T-helper 2 cell treated with Interferon-gamma antibody and Interleukin-4, amounts not matched to agents 100 ng/mL and 5 ng/mL, for 36 hours (primary cell): Measurements from ENCODE around the gene RHCE. TPM values are rescaled to one million over a fixed set of nuclear protein-coding genes. Genes with fewer than 3 reads are reported as not detected.
"Not testable (repeated sequence)": the region's sequence is repeated elsewhere in the genome, so short reads cannot be mapped to it uniquely, and the experiment has no call there.

Experiments used
- intact Hi-C: fragments of 100-400 bp; cut with micrococcal nuclease; formaldehyde crosslinking; loops from one replicate; pipeline ENCODE4 v1.15.1; 2023
- total RNA-seq: library from RNA; stranded (reverse); gene quantifications from 2 replicates; pipeline ENCODE4 v1.2.3, GENCODE V29; 2022

The RHCE gene
- total RNA-seq, 1 donor from 2014 or later: not detected

- intact Hi-C loops: loop anchor here (5.0 to 10.0 kb wide), 5 partner anchors 34 to 1039 kb away; partner anchors contain the start of genes HMGN2, PAFAH2 and SRRM1
Observed at GRCh38 chr1:25433389-25434186, 13.0 kb upstream of the RHCE start.

GRCh38 chr1:25432749-25433388 lies 12.2 kb upstream of the RHCE start:
- intact Hi-C loops: loop anchor here (5.0 to 10.0 kb wide), 5 partner anchors 34 to 1039 kb away; partner anchors contain the start of genes HMGN2, PAFAH2 and SRRM1

GRCh38 chr1:25431955-25432719 lies 11.5 kb upstream of the RHCE start:
- intact Hi-C loops: loop anchor here (2.0 to 10.0 kb wide), 8 partner anchors 15 to 1040 kb away; partner anchors contain the start of genes HMGN2, PAFAH2, SRRM1 and TMEM50A

DNA sequence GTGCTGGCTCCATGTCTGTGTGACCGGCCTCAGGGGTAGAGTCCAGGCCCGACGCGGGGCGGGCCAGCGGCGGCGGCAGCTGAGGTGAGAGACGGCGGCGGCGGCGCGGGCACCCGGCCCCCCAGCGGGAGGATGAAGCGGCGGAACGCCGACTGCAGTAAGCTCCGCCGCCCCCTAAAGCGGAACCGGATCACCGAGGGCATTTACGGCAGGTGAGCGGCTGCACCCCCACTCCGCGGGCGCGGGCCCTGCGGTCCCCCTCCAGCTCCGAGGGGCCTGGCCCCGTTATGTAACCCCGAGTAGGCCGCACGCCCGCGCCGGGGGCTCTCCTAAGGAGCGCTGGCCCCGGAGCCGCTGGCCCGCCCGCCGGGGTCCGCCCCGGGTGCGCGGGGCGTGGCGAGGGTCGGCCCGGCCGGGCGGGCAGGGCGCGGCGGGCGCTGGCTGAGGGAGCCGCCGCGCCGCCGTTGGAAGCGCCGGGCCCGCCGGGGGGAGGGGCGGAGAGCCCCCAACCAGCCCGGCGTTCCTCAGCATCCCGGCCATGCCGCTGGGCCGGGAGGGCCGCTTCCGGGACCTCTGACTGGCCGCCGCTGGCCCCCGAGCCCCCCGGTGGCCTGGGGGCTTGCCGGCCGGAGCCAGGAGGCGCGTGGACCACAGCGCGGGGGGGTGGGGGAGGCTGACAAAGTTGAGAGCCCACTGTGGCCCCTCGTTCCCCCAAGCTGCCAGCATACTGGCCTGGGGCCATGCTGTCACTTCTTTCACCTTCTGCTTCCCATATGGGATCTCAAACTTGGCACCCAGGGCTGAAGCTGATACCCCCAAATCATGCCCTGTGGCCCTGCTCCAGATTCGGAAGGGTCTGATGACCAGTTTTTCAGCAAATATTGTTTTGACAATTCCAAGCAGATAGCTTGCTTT lies 10.6 kb upstream of the RHCE start:
- intact Hi-C loops: loop anchor here (2.0 to 10.0 kb wide), 8 partner anchors 16 to 1041 kb away; partner anchors contain the start of genes HMGN2, PAFAH2, SRRM1 and TMEM50A

DNA sequence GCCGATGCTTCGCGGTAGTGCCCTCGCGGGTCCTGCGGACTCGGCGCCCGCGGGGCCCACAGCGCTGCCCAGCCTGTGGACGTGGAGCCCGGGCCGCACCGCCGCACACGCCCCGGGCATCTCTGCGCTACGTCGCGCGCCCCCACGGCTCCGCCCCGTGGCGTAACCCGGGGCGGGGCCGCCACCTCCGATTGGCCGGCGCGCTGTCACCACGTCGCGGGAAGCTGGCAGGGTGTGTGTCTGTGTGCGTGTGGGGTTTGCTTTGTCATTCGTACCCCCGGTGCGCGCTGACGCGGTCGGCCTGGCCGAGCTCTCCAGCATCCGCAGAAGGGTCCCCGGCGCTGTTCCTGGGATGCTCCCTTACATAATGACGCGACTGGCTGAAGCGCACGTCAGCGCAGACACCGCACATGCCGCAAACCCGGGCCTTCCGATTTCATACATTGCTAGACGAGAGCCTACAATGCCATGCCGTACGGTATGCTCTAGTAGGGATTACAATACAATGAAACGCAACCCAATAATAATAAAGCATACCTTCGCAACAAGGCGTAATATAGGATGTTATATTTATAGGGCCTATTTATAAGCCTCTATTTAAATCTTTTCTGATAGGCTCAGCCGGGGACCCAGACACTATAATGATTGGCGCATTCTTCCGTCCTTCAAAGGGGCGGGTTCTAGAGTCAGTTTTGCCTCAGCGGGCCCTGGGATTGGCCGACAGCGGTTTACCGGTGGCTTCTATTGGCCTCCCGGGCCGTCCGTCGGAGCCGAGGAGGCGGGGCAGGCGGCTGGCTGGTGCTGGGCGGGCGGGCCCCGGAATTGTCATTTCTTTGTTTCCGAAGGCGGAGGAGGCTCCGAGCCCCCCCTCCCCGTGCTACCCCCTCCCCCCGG lies 9.7 kb upstream of the RHCE start, which contains the start of gene MACO1:
Gene MACO1, plus strand, starts transcription at position 825 of the 894 bp plus-strand sequence. CDS start 202 bp downstream, outside the sequence.
- intact Hi-C loops: loop anchor here (2.0 to 10.0 kb wide), 8 partner anchors 16 to 1042 kb away; partner anchors contain the start of genes HMGN2, PAFAH2, SRRM1 and TMEM50A

- intact Hi-C loops: no loop called here
Observed at GRCh38 chr1:25428475-25429166, 8.0 kb upstream of the RHCE start.

DNA sequence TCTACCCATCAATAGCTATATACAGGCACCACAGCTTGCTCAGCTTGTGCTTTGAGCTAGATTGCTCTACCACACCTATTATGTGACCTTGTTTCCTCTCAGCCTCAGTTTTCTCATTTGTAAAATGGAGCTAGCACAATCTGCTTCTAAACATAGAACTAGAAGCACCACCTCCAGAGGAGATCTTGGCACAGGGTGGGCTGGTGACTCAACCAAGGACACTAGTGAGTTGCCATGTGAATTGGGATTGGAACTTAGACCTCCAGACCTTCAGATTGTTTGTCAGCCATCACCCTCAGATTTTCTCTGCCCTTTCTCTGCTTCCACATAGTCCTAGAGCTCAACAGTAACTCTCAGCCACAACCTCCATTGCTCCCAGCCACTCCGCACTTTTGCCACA lies 7.1 kb upstream of the RHCE start:
- intact Hi-C loops: no loop called here

- intact Hi-C loops: no loop called here
Observed at GRCh38 chr1:25425098-25426085, 4.8 kb upstream of the RHCE start.

DNA sequence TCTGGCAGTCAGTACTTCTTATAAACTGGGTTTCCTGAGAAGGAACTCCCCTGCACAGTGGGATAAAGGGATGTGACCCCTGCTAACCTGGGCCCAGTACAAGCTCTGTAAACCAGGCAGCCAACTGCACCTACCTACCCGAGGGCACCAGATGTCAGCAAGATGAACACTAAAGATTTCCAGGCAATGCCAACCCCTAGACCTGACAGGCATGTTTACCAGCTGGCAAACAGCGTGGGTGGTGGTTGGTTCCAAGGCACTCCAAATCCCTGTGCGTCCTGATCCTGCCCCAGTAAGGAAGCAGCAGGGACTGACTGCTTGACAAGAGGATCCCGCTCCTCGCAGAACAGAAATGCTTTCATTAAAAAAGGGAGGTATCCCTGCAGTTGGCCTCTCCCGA lies 2.6 kb upstream of the RHCE start:
- intact Hi-C loops: not testable (repeated sequence)

DNA sequence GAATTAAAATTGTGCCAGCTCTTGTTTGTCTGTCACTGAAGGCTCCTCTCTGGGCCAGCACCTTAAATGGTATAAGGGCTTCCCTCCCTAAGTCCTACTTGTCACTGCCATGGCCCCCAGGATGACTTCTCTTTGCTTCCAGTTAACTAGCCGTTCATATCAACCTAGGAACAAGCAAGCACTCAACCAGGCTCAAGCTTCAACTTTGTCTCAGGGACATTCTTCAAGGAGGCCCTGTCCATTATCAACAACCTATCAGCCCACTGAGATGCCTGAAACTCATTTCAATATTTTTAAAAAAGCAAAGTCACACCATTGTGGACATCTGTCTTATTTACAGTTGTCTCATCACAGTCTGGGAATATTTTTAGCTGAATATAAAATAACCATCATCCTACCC lies 1.3 kb downstream of the RHCE start:
- intact Hi-C loops: not testable (repeated sequence)

GRCh38 chr1:25417280-25417679 lies 3.3 kb downstream of the RHCE start:
- intact Hi-C loops: not testable (repeated sequence)

DNA sequence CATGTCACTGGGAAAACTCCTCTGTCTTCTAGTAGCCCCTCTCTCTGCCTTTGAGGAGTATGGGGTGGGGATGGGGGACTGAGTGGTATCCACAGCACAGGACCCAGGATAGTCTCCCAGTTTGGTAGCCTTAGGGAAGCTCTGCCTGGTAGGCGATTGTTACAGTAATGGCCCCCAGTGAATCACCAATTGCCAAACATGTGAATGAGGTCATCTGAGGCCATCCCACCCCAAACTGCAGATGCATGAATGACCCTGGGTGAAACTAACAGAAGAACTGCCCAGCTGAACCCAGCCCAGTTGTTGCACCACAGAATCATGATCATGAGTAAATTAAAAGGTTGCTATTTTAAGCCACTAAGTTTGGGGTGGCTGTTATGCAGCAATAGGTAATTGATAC lies 6.0 kb downstream of the RHCE start:
- intact Hi-C loops: not testable (repeated sequence)

DNA sequence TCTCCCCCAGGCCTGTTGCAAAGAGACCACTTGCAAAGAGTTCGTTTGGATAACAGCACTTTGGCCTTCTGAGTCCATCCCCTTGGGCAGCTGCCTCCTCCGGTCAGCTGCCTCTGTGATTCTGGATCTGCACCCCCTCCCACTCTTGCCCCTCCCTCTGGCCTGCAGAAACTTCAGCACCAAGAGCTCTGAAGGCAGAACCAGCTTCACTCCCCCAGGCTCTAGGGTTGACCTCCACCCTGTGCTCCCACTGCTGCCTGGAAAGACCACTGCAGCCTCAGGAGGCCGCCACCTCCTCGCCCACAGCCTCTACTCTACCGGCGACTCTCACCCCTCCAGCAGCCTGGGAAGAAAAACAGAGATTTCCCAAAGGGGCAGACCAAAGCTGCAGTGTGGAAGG lies 6.5 kb downstream of the RHCE start:
- intact Hi-C loops: not testable (repeated sequence)

GRCh38 chr1:25412872-25413623 lies 7.6 kb downstream of the RHCE start:
- intact Hi-C loops: not testable (repeated sequence)

- intact Hi-C loops: not testable (repeated sequence)
Observed at GRCh38 chr1:25409641-25410427, 10.8 kb downstream of the RHCE start.
